Endothelial cell of umbilical vein (primary cell): ENCODE results near the gene OR2D3. TPM values are rescaled to one million over a fixed set of nuclear protein-coding genes. Genes with fewer than 3 reads are reported as not detected.

Experiments used
- BruUV-seq: library from RNA; stranded (reverse); fragments of 400-500 nt; replicated peaks from 2 replicates; lab custom pipeline; 2021; lab: Mats Ljungman, UMichigan
- CTCF ChIA-PET: fragments of 300-600, 350-600 bp; sonication (Branson Sonifier 250); formaldehyde crosslinking; loops from one replicate; lab custom pipeline; 2021; ENCODE audit warnings: antibody characterized with exemption, inconsistent platforms; lab: Charles Lee
- POLR2A ChIA-PET: fragments of 300-600, 350-600 bp; sonication (Branson Sonifier 250); formaldehyde crosslinking; loops from one replicate; lab custom pipeline; 2021; ENCODE audit warnings: antibody characterized with exemption, inconsistent platforms; lab: Charles Lee
- DNase-seq: peaks from one replicate; pipeline ENCODE4 v3.0.0-alpha.2; 2011; ENCODE audit warnings: low read depth, low spot score
- FAIRE-seq: peaks from 2 replicates; lab custom pipeline; 2011; peaks lifted over from hg19 to GRCh38; lab: Jason Lieb, UNC
- H2AFZ ChIP-seq: 2 replicates; pipeline ENCODE4 v1.6.0; 2012; ENCODE audit warnings: low read depth, low read length, control low read depth, inconsistent platforms
- H3K27ac ChIP-seq: 2 replicates; pipeline ENCODE4 v1.5.1; 2011; ENCODE audit warnings: low read depth, mild to moderate bottlenecking, control low read depth, low read length, moderate library complexity; ENCODE audit not compliant: insufficient read depth
- H3K27me3 ChIP-seq, 2 experiments: 2 replicates each; pipeline versions ENCODE4 v1.6.0 to v1.6.1; 2011; ENCODE audit warnings: low read length in 2 of 2, mixed read lengths in 1 of 2; ENCODE audit not compliant: control insufficient read depth in 2 of 2, insufficient read depth in 2 of 2
- H3K36me3 ChIP-seq, 2 experiments: 2 replicates in 1 of 2; 3 replicates in 1 of 2; pipeline ENCODE4 v1.5.1; 2011; ENCODE audit warnings: low read length in 2 of 2, mild to moderate bottlenecking in 1 of 2, moderate library complexity in 1 of 2; ENCODE audit not compliant: control insufficient read depth in 2 of 2, insufficient read depth in 2 of 2; ENCODE audit errors: extremely low read depth in 1 of 2
- H3K4me1 ChIP-seq: 3 replicates; pipeline ENCODE4 v1.5.1; 2011; ENCODE audit warnings: mild to moderate bottlenecking, low read length; ENCODE audit not compliant: control insufficient read depth, insufficient read depth; ENCODE audit errors: extremely low read depth
- H3K4me2 ChIP-seq: 2 replicates; pipeline ENCODE4 v1.6.1; 2011; ENCODE audit warnings: low read length, control low read depth, mixed read lengths; ENCODE audit not compliant: insufficient read depth
- H3K4me3 ChIP-seq, 3 experiments: fragments of 200-600 bp in 1 of 3; sonication (generic), shearing (Covaris generic) in 1 of 3; replicated peaks in 1 of 3; 2 replicates each; pipeline ENCODE4 v1.5.1; 2011 to 2016; ENCODE audit warnings: control low read depth in 3 of 3, low read length in 3 of 3, mild to moderate bottlenecking in 2 of 3, inconsistent platforms in 1 of 3, low read depth in 1 of 3, moderate library complexity in 1 of 3; ENCODE audit not compliant: insufficient read depth in 1 of 3
- H3K79me2 ChIP-seq: 2 replicates; pipeline ENCODE4 v1.6.0; 2012; ENCODE audit warnings: low read length, inconsistent platforms; ENCODE audit not compliant: control insufficient read depth, insufficient read depth
- H3K9ac ChIP-seq: replicated peaks from 2 replicates; pipeline ENCODE3; 2011; ENCODE audit warnings: low read length, control low read depth; ENCODE audit not compliant: insufficient read depth; ENCODE audit errors: extremely low read depth
- H3K9me1 ChIP-seq: replicated peaks from 3 replicates; pipeline ENCODE4 v1.6.0; 2011; ENCODE audit warnings: mild to moderate bottlenecking, low read length; ENCODE audit not compliant: control insufficient read depth, insufficient read depth; ENCODE audit errors: extremely low read depth
- H3K9me3 ChIP-seq: replicated peaks from 2 replicates; pipeline ENCODE4 v1.5.1; 2012; ENCODE audit warnings: low read length, inconsistent platforms; ENCODE audit not compliant: control insufficient read depth, insufficient read depth
- H4K20me1 ChIP-seq: replicated peaks from 2 replicates; pipeline ENCODE3; 2011; ENCODE audit warnings: mild to moderate bottlenecking, low read length; ENCODE audit not compliant: control insufficient read depth, insufficient read depth; ENCODE audit errors: extremely low read depth
- EZH2 ChIP-seq: IDR thresholded peaks from 2 replicates; pipeline ENCODE4 v1.6.1; 2012; ENCODE audit warnings: borderline replicate concordance, low read depth, mild to moderate bottlenecking, moderate library complexity, low read length, inconsistent platforms; ENCODE audit not compliant: severe bottlenecking
- FOS ChIP-seq: IDR thresholded peaks from 2 replicates; pipeline ENCODE4 v1.6.1; 2011; ENCODE audit warnings: mild to moderate bottlenecking, low read length, moderate library complexity, borderline replicate concordance; ENCODE audit not compliant: insufficient read depth
- GATA2 ChIP-seq: IDR thresholded peaks from 2 replicates; pipeline ENCODE4 v1.7.0; 2011; ENCODE audit warnings: low read depth, mild to moderate bottlenecking, moderate library complexity, mixed read lengths, low read length; ENCODE audit not compliant: insufficient read length, insufficient read depth
- JUN ChIP-seq: IDR thresholded peaks from 2 replicates; pipeline ENCODE4 v1.6.1; 2011; ENCODE audit warnings: borderline replicate concordance, low read depth; ENCODE audit not compliant: insufficient read length, insufficient read depth
- MYC ChIP-seq: IDR thresholded peaks from one replicate; pipeline ENCODE4 v1.6.1; 2011; ENCODE audit warnings: mild to moderate bottlenecking, low read depth, low read length
- POLR2A ChIP-seq: IDR thresholded peaks from 2 replicates; pipeline ENCODE4 v1.6.1; 2012; ENCODE audit warnings: low read depth, mild to moderate bottlenecking, control low read depth, low read length
- dilution Hi-C: fragments of 300-500 bp; cut with MboI; formaldehyde crosslinking; loops from one replicate; pipeline ENCODE4 v1.15.0; 2019; ENCODE audit warnings: low sequenced_read_pairs; ENCODE audit not compliant: extremely low pct_ligation_motif_present
- intact Hi-C: fragments of 100-400 bp; cut with micrococcal nuclease; formaldehyde crosslinking; loops from one replicate; pipeline ENCODE4 v1.10.0; 2022
- polyA plus RNA-seq, 4 experiments: library from polyadenylated mRNA; depleted of rRNA in 3 of 4; stranded (reverse) in 3 of 4; unstranded in 1 of 4; fragments of >200 nt; gene quantifications; 2 replicates each; pipeline versions ENCODE4 v1.2.1 to v1.2.3, GENCODE V29; 2011 to 2012; ENCODE audit warnings: missing spikeins in 1 of 4
- total RNA-seq: library from RNA; stranded (reverse); gene quantifications from 2 replicates; pipeline ENCODE4 v1.2.3, GENCODE V29; 2021
- TF ChIP-seq, protein P1 (sequence below): IDR thresholded peaks from 2 replicates; pipeline ENCODE4 v1.6.1; 2011; ENCODE audit not compliant: insufficient read depth, insufficient read length
- TF ChIP-seq, protein P2 (sequence below), 2 donors: IDR thresholded peaks; 1 replicate in 1 of 2; 2 replicates in 1 of 2; pipeline ENCODE4 v1.5.1; 2011; ENCODE audit warnings: low read length in 2 of 2, mild to moderate bottlenecking in 2 of 2, moderate library complexity in 2 of 2, control low read depth in 1 of 2, inconsistent platforms in 1 of 2, low read depth in 1 of 2; ENCODE audit not compliant: insufficient read depth in 1 of 2; ENCODE audit errors: extremely low read depth in 1 of 2

OR2D3 gene
- total and polyA plus RNA-seq, 2 donors (not counting 3 experiments of a cell fraction or from before 2014, with no cell fraction given) = not detected

DNA sequence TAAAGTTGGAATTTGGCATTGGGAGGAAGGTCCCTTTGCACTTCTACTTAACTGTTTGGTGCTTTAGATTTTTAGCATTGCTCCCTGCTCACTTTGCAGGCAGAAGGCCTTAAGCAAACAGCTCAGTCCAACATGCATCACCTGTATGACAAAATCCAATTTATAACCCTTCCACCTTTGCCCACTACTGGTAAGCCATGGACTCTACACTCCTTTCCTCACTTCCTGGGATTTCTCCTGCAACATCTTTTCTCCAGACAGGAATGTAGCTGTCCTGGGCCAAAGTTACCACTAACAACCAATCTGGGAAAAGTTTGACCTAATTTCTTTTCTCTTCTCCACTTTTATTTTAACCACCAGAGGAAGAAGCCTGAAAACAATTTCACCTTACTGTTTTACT is 26.7 kb upstream of the OR2D3 start:
- Histone ChIP-seq H3K27ac (no peak overlapping the region), H3K4me1 (no peaks in the 10 kb centered on the region), H3K9me1 (no peaks in the 10 kb centered on the region), H3K4me3 (no peak overlapping the region), H4K20me1 (no peaks in the 10 kb centered on the region), H3K36me3 (no peaks in the 10 kb centered on the region), H3K27me3 (no peaks in the 10 kb centered on the region), H3K4me2 (no peak overlapping the region), H3K9ac (no peak overlapping the region), H3K9me3 (no peaks in the 10 kb centered on the region), H3K79me2 (no peaks in the 10 kb centered on the region), H2AFZ (no peak overlapping the region)
- CTCF ChIA-PET = no interaction called here
- no TSS peak for BruUV-seq
- dilution Hi-C loops (no loop called here), intact Hi-C loops (no loop called here)
- POLR2A ChIA-PET = no interaction called here
- no peak for TF ChIP-seq POLR2A
- TF ChIP-seq EZH2 = no peak
- DNase-seq = no peak
- FAIRE-seq = no peak

DNA sequence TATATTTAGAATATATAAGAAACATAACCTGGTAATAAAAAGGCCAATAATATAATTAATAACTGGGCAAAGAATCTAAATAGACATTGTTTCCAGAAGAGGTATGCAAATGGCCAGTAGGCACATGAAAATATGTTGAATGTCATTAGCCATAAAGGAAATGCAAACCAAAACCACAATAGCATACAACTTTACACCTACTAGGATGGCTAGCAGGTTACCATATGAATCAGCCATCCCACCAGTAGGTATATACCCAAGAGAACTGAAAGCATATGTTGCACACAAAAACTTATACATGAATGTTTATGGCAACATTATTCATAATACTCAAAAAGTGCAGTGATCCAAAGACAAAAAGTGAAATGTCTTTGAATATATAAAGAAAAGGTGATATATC is 25.8 kb upstream of the OR2D3 start:
- intact Hi-C loops = no loop called here
- no peak overlapping the region for H3K4me3 ChIP-seq
- no peak overlapping the region for H3K27ac ChIP-seq
- no peak overlapping the region for H3K4me2 ChIP-seq
- no TSS peak for BruUV-seq
- no peaks in the 10 kb centered on the region for H3K36me3 ChIP-seq
- TF ChIP-seq GATA2 (no peak), EZH2 (no peak), MYC (no peak), FOS (no peak), JUN (no peak)
- TF ChIP-seq, protein P1, sequence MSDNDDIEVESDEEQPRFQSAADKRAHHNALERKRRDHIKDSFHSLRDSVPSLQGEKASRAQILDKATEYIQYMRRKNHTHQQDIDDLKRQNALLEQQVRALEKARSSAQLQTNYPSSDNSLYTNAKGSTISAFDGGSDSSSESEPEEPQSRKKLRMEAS = no peak
- TF ChIP-seq, protein P2, sequence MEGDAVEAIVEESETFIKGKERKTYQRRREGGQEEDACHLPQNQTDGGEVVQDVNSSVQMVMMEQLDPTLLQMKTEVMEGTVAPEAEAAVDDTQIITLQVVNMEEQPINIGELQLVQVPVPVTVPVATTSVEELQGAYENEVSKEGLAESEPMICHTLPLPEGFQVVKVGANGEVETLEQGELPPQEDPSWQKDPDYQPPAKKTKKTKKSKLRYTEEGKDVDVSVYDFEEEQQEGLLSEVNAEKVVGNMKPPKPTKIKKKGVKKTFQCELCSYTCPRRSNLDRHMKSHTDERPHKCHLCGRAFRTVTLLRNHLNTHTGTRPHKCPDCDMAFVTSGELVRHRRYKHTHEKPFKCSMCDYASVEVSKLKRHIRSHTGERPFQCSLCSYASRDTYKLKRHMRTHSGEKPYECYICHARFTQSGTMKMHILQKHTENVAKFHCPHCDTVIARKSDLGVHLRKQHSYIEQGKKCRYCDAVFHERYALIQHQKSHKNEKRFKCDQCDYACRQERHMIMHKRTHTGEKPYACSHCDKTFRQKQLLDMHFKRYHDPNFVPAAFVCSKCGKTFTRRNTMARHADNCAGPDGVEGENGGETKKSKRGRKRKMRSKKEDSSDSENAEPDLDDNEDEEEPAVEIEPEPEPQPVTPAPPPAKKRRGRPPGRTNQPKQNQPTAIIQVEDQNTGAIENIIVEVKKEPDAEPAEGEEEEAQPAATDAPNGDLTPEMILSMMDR (IDR thresholded peaks at IDR 0.05; ENCODE audit: extremely low read depth in 1 of 2, insufficient read depth in 1 of 2, low read depth in 1 of 2, low read length in 2 of 2) = no peak
- dilution Hi-C loops = no loop called here
- no peaks in the 10 kb centered on the region for H3K9me3 ChIP-seq
- H3K27me3 ChIP-seq = no peaks in the 10 kb centered on the region
- DNase-seq (no peak), FAIRE-seq (no peak)
- H3K9me1 ChIP-seq = no peaks in the 10 kb centered on the region
- H4K20me1 ChIP-seq = no peaks in the 10 kb centered on the region
- CTCF ChIA-PET = no interaction called here
- no peak overlapping the region for H2AFZ ChIP-seq
- H3K9ac ChIP-seq = no peak overlapping the region
- POLR2A ChIA-PET = no interaction called here
- no peaks in the 10 kb centered on the region for H3K79me2 ChIP-seq
- H3K4me1 ChIP-seq = no peaks in the 10 kb centered on the region
